Endothelial cell (in vitro differentiated cells): ENCODE results near the gene GMDS. TPM values are rescaled to one million over a fixed set of nuclear protein-coding genes. Genes with fewer than 3 reads are reported as not detected.

ENCODE experiments used
- DNase-seq: peaks from one replicate; pipeline ENCODE4 v3.0.0; 2021; ENCODE audit warnings: low spot score
- H3K27ac Mint-ChIP-seq: one replicate; pipeline ENCODE4 v1.8.0; 2021; ENCODE audit warnings: mixed read lengths, inconsistent platforms; ENCODE audit not compliant: unreplicated experiment
- H3K27me3 Mint-ChIP-seq: one replicate; pipeline ENCODE4 v1.8.0; 2021; ENCODE audit warnings: mild to moderate bottlenecking, moderate library complexity, mixed read lengths, inconsistent platforms; ENCODE audit not compliant: unreplicated experiment
- H3K36me3 Mint-ChIP-seq: one replicate; pipeline ENCODE4 v1.8.0; 2021; ENCODE audit warnings: mild to moderate bottlenecking, low read depth, mixed read lengths, inconsistent platforms; ENCODE audit not compliant: unreplicated experiment
- H3K4me1 Mint-ChIP-seq: one replicate; pipeline ENCODE4 v1.8.0; 2021; ENCODE audit warnings: mild to moderate bottlenecking, mixed read lengths, inconsistent platforms; ENCODE audit not compliant: unreplicated experiment
- H3K4me3 Mint-ChIP-seq: one replicate; pipeline ENCODE4 v1.8.0; 2021; ENCODE audit warnings: mild to moderate bottlenecking, mixed read lengths, inconsistent platforms; ENCODE audit not compliant: unreplicated experiment
- H3K9me3 Mint-ChIP-seq: one replicate; pipeline ENCODE4 v1.8.0; 2021; ENCODE audit warnings: mixed read lengths, inconsistent platforms; ENCODE audit not compliant: unreplicated experiment
- total RNA-seq: library from RNA; stranded (reverse); fragmentation: NEBNext Ultra II Directional; extraction: Animal tissue kit (Norgen Biotek cat#: 25700); gene quantifications from one replicate; pipeline ENCODE4 v1.2.1, GENCODE V29; 2021; ENCODE audit not compliant: unreplicated experiment
- TF ChIP-seq, protein P1 (sequence below): fragments of 200-600 bp; sonication (generic); IDR thresholded peaks from one replicate; pipeline ENCODE4 v1.5.0; 2021; ENCODE audit warnings: antibody characterized with exemption; ENCODE audit not compliant: unreplicated experiment

The GMDS gene
- total RNA-seq, 1 donor from 2014 or later, result 36.0 TPM

GRCh38 chr6:1600764-1601157 is 644.6 kb downstream of the GMDS start:
- TF ChIP-seq, protein P1, sequence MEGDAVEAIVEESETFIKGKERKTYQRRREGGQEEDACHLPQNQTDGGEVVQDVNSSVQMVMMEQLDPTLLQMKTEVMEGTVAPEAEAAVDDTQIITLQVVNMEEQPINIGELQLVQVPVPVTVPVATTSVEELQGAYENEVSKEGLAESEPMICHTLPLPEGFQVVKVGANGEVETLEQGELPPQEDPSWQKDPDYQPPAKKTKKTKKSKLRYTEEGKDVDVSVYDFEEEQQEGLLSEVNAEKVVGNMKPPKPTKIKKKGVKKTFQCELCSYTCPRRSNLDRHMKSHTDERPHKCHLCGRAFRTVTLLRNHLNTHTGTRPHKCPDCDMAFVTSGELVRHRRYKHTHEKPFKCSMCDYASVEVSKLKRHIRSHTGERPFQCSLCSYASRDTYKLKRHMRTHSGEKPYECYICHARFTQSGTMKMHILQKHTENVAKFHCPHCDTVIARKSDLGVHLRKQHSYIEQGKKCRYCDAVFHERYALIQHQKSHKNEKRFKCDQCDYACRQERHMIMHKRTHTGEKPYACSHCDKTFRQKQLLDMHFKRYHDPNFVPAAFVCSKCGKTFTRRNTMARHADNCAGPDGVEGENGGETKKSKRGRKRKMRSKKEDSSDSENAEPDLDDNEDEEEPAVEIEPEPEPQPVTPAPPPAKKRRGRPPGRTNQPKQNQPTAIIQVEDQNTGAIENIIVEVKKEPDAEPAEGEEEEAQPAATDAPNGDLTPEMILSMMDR, result no peak
- H3K4me3 Mint-ChIP-seq, result no peak overlapping the region
- H3K27me3 Mint-ChIP-seq, result peaks cover 14% of the 10 kb centered on the region
- H3K36me3 Mint-ChIP-seq, result no peaks in the 10 kb centered on the region
- peaks cover 29% of the 10 kb centered on the region for H3K4me1 Mint-ChIP-seq
- H3K9me3 Mint-ChIP-seq, result no peaks in the 10 kb centered on the region
- DNase-seq, result no peak
- no peak overlapping the region for H3K27ac Mint-ChIP-seq

- Mint-ChIP-seq H3K4me1 (peaks cover 24% of the 10 kb centered on the region), H3K27ac (no peak overlapping the region), H3K36me3 (no peaks in the 10 kb centered on the region), H3K9me3 (no peaks in the 10 kb centered on the region), H3K27me3 (peaks cover 10% of the 10 kb centered on the region), H3K4me3 (no peak overlapping the region)
- no peak for DNase-seq
- TF ChIP-seq, protein P1, result no peak
These were observed 645.2 kb downstream of the GMDS start for GRCh38 chr6:1600063-1600763.

DNA sequence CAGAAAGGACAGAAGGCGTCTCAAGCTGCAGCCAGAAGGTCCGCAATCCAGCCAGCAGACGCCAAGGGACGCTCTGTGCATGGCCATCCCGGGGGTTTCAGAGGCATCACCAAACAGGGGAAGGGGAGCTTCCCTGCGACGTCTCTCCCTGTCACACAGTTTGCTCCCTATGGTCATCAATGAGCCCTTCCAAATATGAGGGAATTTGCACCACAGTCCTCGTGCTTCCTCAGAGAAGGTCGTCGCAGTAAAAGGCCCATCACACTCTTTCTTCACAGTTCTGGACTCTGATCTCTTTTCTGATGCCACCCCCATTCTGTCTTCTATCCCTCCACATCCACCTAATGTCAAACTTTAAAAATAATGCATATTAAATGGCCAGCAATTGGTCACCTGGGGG is 645.9 kb downstream of the GMDS start:
- H3K36me3 Mint-ChIP-seq, result no peaks in the 10 kb centered on the region
- H3K4me3 Mint-ChIP-seq, result no peak overlapping the region
- peaks cover 24% of the 10 kb centered on the region for H3K4me1 Mint-ChIP-seq
- TF ChIP-seq, protein P1, result no peak
- DNase-seq, result no peak
- H3K9me3 Mint-ChIP-seq, result no peaks in the 10 kb centered on the region
- H3K27ac Mint-ChIP-seq, result no peak overlapping the region
- peaks cover 10% of the 10 kb centered on the region for H3K27me3 Mint-ChIP-seq

DNA sequence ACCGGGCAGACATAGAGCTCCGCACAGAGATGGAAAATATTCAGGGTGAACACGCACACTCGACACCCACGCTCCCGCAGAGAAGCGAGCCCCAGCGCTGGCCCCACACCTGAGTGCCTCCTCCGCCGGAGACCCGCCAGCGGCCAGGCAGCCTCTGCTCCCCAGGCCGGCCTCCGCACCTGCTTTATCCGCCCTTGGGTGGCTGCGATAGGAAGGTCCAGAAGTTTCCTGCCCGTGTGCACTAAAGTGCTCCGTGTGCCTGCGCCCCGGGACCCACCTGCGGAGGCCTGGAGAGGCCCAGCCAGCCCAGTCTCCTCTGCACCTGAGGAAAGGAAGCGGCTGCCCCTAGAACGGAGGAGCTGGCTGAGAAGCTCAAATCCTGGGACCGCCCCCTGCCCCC is 646.5 kb downstream of the GMDS start:
- peaks cover 24% of the 10 kb centered on the region for H3K4me1 Mint-ChIP-seq
- no peak overlapping the region for H3K4me3 Mint-ChIP-seq
- H3K27me3 Mint-ChIP-seq, result peaks cover 10% of the 10 kb centered on the region
- H3K27ac Mint-ChIP-seq, result no peak overlapping the region
- TF ChIP-seq, protein P1, result no peak
- H3K36me3 Mint-ChIP-seq, result no peaks in the 10 kb centered on the region
- H3K9me3 Mint-ChIP-seq, result no peaks in the 10 kb centered on the region
- DNase-seq, result no peak

DNA sequence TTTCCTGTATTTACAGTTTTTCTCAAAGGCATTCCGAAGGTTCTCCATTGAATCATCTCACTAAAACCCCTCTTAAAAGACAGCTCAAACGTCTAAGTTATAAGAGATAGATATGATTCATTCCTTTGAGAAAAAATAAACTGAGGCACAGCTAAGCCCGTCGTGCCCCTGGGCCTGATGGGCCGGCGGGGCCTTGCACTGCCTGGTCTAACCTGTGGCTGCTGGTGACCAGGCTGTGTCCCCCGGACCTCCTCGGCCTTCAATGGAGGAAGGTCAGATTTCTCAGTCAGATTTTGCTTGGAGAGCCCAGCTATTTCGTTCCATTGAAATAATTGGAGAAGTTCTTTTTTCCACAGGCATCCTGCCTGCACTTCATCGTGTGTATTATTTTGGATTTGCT is 647.0 kb downstream of the GMDS start:
- peaks cover 10% of the 10 kb centered on the region for H3K27me3 Mint-ChIP-seq
- H3K27ac Mint-ChIP-seq, result no peak overlapping the region
- no peaks in the 10 kb centered on the region for H3K36me3 Mint-ChIP-seq
- no peak for DNase-seq
- no peak overlapping the region for H3K4me3 Mint-ChIP-seq
- peaks cover 27% of the 10 kb centered on the region for H3K4me1 Mint-ChIP-seq
- TF ChIP-seq, protein P1, result no peak
- H3K9me3 Mint-ChIP-seq, result no peaks in the 10 kb centered on the region
